ENCODE data around the gene TNFRSF25.

The TNFRSF25 gene

DNA sequence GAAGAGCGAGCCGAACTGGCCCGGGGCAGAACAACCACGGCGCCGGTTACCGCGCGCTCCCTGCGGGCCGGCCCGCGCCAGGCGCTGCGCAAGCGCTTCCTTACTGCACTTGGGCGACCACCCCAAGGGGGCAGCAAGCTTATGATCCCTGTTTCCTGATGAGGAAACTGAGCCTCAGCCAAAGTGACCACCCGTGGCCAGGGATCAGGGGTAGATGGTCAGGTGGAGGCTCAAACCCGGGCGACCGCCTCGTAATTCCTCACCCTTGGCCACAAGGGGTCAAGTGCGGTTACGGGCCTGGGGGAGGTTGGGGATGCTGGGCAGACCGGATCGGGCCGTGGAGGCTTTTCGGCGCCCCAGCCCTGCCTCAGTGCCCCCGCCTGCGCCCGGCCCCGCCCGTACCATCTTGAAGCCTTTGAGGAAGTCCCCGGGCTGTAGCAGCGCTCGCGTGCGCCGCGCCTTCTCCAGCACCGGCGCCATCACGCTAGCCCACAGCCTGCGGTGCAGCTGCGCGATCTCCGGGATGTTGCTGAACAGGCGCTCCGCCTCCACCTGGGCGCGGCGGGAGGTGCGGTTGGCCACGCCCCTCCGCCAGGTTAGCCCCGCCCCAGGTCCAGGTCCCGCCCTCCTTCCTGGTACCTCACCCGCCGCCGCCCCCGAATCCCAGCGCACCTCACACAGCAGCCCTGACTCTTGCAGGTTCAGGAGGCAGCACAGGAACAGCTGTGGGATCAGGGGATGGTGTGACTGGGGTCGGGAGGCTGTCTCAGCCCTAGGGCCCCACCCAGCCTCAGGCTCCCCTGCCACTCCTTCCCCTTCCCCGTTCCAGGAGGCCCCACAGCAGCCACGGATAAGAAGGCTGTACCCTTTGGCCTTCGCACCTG lies 5.4 kb upstream of the TNFRSF25 start:
- Histone ChIP-seq H3K4me3 (IDR thresholded peaks at IDR 0.05; ENCODE audit: insufficient read depth, low read depth, low read length) (no peak overlapping the region), H3K36me3 (ENCODE audit: insufficient read depth) (no peaks in the 10 kb centered on the region), H3K27ac (no peak overlapping the region), H3K4me1 (ENCODE audit: low read depth, poor library complexity, severe bottlenecking) (peaks cover 11% of the 10 kb centered on the region), H3K4me2 (no peak overlapping the region), H3K27me3 (ENCODE audit: insufficient read depth, low read depth) (peaks cover 18% of the 10 kb centered on the region), H2AFZ (ENCODE audit: low read depth) (peak overlapping the region; percentile 13; the same call in 1 of the 2 replicates), H4K20me1 (ENCODE audit: insufficient read depth) (no peaks in the 10 kb centered on the region), H3K9ac (no peak overlapping the region), H3K79me2 (ENCODE audit: insufficient read depth, low read depth) (no peaks in the 10 kb centered on the region)
- TF ChIP-seq, protein P1, sequence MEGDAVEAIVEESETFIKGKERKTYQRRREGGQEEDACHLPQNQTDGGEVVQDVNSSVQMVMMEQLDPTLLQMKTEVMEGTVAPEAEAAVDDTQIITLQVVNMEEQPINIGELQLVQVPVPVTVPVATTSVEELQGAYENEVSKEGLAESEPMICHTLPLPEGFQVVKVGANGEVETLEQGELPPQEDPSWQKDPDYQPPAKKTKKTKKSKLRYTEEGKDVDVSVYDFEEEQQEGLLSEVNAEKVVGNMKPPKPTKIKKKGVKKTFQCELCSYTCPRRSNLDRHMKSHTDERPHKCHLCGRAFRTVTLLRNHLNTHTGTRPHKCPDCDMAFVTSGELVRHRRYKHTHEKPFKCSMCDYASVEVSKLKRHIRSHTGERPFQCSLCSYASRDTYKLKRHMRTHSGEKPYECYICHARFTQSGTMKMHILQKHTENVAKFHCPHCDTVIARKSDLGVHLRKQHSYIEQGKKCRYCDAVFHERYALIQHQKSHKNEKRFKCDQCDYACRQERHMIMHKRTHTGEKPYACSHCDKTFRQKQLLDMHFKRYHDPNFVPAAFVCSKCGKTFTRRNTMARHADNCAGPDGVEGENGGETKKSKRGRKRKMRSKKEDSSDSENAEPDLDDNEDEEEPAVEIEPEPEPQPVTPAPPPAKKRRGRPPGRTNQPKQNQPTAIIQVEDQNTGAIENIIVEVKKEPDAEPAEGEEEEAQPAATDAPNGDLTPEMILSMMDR (conservative IDR thresholded peaks at IDR 0.05; ENCODE audit: low read depth, low read length): no peak

DNA sequence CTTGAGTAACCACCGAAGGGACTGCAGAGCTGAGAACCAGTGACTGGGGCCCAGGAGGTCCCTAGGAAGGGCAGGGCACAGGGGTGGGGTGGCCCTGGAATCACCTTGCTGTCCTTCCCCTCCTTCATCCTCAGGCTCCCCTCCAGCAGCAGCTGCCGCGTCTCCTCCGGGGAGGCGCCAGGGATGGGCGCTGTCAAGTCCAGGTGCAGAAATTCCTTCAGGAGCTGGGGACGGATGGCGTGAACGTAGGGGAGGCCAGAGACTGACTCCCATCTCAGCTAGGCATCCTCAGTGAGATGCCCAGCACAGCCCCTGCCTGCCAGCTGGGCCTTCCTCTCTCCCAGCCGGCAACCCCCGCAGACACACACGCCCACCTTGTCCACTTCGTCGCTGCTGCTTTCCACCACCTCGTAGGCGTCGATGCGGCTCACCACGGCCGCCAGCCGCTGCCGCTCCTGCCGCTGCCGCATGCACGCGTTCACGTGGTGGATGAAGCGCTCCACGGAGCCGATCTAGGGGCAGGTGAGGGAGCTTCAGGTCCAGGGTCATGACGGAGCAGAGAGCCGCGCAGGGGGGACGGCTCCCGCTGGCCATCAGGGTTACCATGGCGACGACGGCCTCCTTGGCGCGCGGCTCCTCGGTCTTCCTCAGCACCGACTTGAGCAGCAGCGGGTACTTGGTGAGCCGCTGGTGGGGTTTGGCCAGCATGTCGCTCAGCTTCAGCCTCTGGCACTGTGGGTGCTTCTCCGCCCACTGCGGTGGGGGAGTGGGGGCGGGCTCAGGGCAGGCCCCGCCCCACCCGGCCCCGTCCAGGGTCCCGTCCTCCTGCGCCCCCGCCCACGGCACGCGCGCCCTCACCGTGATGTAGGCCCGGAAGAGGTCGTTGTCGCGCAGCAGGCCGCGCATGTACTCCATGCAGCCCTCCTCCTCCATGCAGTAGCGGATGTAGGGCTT lies 4.4 kb upstream of the TNFRSF25 start:
- Histone ChIP-seq H3K36me3 (ENCODE audit: insufficient read depth) (no peaks in the 10 kb centered on the region), H4K20me1 (ENCODE audit: insufficient read depth) (no peaks in the 10 kb centered on the region), H3K4me1 (ENCODE audit: low read depth, poor library complexity, severe bottlenecking) (peaks cover 10% of the 10 kb centered on the region), H2AFZ (ENCODE audit: low read depth) (no peak overlapping the region), H3K79me2 (ENCODE audit: insufficient read depth, low read depth) (no peaks in the 10 kb centered on the region), H3K27me3 (ENCODE audit: insufficient read depth, low read depth) (peaks cover 25% of the 10 kb centered on the region), H3K9ac (no peak overlapping the region), H3K4me3 (IDR thresholded peaks at IDR 0.05; ENCODE audit: insufficient read depth, low read depth, low read length) (no peak overlapping the region), H3K27ac (no peak overlapping the region), H3K4me2 (no peak overlapping the region)
- TF ChIP-seq, protein P1 (conservative IDR thresholded peaks at IDR 0.05; ENCODE audit: low read depth, low read length): no peak

DNA sequence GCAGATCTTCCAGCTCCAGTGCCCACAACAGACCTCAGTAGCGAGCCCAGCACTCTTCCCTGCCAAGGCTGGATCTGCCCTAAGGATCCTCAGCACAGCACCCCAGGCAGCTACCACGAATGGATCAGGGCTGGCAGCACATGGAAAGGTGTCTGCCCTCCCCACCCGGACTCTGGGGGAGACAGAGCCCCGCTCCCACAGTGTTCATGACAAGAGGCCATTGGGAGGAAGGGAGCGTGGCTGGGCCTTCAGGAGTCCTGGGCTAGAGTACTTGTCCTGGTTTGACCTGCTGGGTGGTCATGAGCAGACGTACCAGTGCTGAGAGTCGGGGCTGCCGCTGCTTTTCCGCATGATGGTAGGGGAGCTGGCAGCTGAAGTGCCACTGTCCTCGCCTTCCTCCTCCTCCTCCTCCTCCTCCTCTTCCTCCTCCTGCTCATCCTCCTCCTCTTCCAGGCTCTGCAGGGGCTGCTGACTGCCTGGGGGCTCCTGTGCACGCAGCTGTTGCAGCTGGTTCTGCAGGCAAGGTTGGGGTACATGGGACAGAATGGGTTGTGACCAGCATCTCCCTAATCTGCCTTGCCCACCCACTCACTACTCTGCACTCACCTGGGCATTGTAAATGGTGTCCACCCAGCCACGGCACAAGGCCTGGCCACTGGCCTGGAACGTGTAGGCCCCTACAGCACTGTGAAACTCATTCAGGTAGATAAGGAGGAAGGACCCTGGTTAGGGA lies 2.9 kb upstream of the TNFRSF25 start:
- H3K4me3 ChIP-seq (IDR thresholded peaks at IDR 0.05; ENCODE audit: insufficient read depth, low read depth, low read length): no peak overlapping the region
- TF ChIP-seq, protein P1 (conservative IDR thresholded peaks at IDR 0.05; ENCODE audit: low read depth, low read length): no peak

More for the DNA sequence above, 2.9 kb upstream of the TNFRSF25 start:
- Histone ChIP-seq H3K36me3 (ENCODE audit: insufficient read depth) (no peaks in the 10 kb centered on the region), H3K27ac (no peak overlapping the region), H3K27me3 (ENCODE audit: insufficient read depth, low read depth) (peaks cover 33% of the 10 kb centered on the region), H2AFZ (ENCODE audit: low read depth) (no peak overlapping the region), H3K79me2 (ENCODE audit: insufficient read depth, low read depth) (no peaks in the 10 kb centered on the region), H3K4me1 (ENCODE audit: low read depth, poor library complexity, severe bottlenecking) (peaks cover 8% of the 10 kb centered on the region), H3K9ac (no peak overlapping the region), H3K4me2 (no peak overlapping the region), H4K20me1 (ENCODE audit: insufficient read depth) (no peaks in the 10 kb centered on the region)

Measured in KMS-11 (cell line).